ENCODE results near the gene BBLN. TPM values are rescaled to one million over a fixed set of nuclear protein-coding genes. Genes with fewer than 3 reads are reported as not detected.
"Not testable (repeated sequence)": the region's sequence is repeated elsewhere in the genome, so short reads cannot be mapped to it uniquely, and the experiment has no call there.

Gene BBLN
- polyA plus RNA-seq (ENCODE audit: insufficient read length in 4 of 4): 10 to 100 TPM; 42.3 to 62.6 (median 45.8) TPM

- peak; percentile 83 to 89 (median 88) for DNase-seq (ENCODE audit: low read depth in 4 of 4, low spot score in 3 of 4)
These were observed at the start of gene BBLN for GRCh38 chr9:128159784-128160602. TSS of gene BBLN (plus strand) at chr9:128160265. CDS start at chr9:128160408, 143 bp downstream.

- not testable (repeated sequence) for DNase-seq (ENCODE audit: low read depth in 4 of 4, low spot score in 3 of 4)
These were observed 48.3 kb upstream of the BBLN start for GRCh38 chr9:128111726-128112125.

GRCh38 chr9:128113526-128114325 is 46.3 kb upstream of the BBLN start:
- DNase-seq (ENCODE audit: low read depth in 4 of 4, low spot score in 3 of 4): no peak

- no peak for DNase-seq (ENCODE audit: low read depth in 4 of 4, low spot score in 3 of 4)
These were observed 45.5 kb upstream of the BBLN start for GRCh38 chr9:128114326-128115186.

GRCh38 chr9:128115187-128116103 is 44.6 kb upstream of the BBLN start:
- DNase-seq (ENCODE audit: low read depth in 4 of 4, low spot score in 3 of 4): no peak

- no peak for DNase-seq (ENCODE audit: low read depth in 4 of 4, low spot score in 3 of 4)
These were observed 43.7 kb upstream of the BBLN start for GRCh38 chr9:128116104-128117083.

GRCh38 chr9:128117613-128118471 is 42.2 kb upstream of the BBLN start:
- DNase-seq (ENCODE audit: low read depth in 4 of 4, low spot score in 3 of 4): peak; percentile 78 to 89 (median 80)

GRCh38 chr9:128118472-128118857 is 41.6 kb upstream of the BBLN start:
- DNase-seq (ENCODE audit: low read depth in 4 of 4, low spot score in 3 of 4): no peak

- no peak for DNase-seq (ENCODE audit: low read depth in 4 of 4, low spot score in 3 of 4)
These were observed 40.9 kb upstream of the BBLN start for GRCh38 chr9:128118971-128119665.

GRCh38 chr9:128120061-128120740 is 39.9 kb upstream of the BBLN start:
- no peak for DNase-seq (ENCODE audit: low read depth in 4 of 4, low spot score in 3 of 4)

GRCh38 chr9:128120741-128121465 is 39.2 kb upstream of the BBLN start:
- no peak for DNase-seq (ENCODE audit: low read depth in 4 of 4, low spot score in 3 of 4)

- no peak for DNase-seq (ENCODE audit: low read depth in 4 of 4, low spot score in 3 of 4)
These were observed 38.6 kb upstream of the BBLN start for GRCh38 chr9:128121466-128121810.

GRCh38 chr9:128121924-128122808 is 37.9 kb upstream of the BBLN start:
- no peak for DNase-seq (ENCODE audit: low read depth in 4 of 4, low spot score in 3 of 4)

- DNase-seq (ENCODE audit: low read depth in 4 of 4, low spot score in 3 of 4): no peak
These were observed 37.3 kb upstream of the BBLN start for GRCh38 chr9:128122809-128123175.
